ENCODE results near the gene ACSBG1.

The ACSBG1 gene

DNA sequence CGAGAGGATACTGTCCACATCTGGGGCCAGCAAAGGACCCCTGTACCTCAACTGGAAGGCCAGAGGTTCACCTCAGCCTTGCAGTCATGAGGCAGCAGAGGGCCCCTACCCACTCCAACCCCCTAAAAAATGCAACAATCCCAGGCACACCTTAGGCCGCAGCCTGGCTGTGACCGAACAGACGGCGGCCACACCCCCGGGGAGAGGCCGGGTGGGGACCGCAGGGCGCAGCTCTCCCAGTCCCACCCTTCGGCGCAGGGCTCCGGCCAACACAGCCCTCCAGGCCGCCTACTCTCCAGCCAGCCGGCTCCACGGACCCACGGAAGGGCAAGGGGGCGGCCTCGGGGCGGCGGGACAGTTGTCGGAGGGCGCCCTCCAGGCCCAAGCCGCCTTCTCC is 29.5 kb upstream of the ACSBG1 start:
- DNase-seq (ENCODE audit: low spot score), result no peak
- TF ChIP-seq, protein P1, sequence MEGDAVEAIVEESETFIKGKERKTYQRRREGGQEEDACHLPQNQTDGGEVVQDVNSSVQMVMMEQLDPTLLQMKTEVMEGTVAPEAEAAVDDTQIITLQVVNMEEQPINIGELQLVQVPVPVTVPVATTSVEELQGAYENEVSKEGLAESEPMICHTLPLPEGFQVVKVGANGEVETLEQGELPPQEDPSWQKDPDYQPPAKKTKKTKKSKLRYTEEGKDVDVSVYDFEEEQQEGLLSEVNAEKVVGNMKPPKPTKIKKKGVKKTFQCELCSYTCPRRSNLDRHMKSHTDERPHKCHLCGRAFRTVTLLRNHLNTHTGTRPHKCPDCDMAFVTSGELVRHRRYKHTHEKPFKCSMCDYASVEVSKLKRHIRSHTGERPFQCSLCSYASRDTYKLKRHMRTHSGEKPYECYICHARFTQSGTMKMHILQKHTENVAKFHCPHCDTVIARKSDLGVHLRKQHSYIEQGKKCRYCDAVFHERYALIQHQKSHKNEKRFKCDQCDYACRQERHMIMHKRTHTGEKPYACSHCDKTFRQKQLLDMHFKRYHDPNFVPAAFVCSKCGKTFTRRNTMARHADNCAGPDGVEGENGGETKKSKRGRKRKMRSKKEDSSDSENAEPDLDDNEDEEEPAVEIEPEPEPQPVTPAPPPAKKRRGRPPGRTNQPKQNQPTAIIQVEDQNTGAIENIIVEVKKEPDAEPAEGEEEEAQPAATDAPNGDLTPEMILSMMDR (IDR thresholded peaks at IDR 0.05), result no peak
- peak overlapping the region; percentile 6 to 64 for H3K27ac ChIP-seq
- peak overlapping the region; percentile 71 for H3K4me3 ChIP-seq

DNA sequence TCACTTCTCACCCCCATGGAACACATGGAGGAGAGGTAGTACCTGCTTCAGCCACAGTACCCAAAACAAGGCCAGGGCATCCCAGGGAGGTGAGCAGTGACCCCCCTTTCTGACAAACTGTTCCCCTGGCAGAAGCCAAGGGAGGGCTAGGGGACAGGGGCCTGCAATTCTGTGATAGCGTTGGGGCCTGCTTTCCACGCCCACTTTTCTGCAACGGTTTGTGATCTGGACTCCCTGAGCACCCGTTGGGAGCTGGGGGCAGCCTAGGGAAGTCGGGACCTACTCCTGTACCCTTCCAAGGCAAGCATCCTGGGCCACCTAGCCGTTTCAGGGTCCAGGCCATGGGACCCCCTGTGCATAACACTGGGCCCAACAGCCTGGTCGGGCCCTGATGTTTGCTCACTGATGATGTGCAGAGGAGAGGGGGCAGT is 29.0 kb upstream of the ACSBG1 start:
- no peak for DNase-seq (ENCODE audit: low spot score)
- no peak overlapping the region for H3K4me3 ChIP-seq
- no peak overlapping the region for H3K27ac ChIP-seq
- TF ChIP-seq, protein P1 (IDR thresholded peaks at IDR 0.05), result no peak

DNA sequence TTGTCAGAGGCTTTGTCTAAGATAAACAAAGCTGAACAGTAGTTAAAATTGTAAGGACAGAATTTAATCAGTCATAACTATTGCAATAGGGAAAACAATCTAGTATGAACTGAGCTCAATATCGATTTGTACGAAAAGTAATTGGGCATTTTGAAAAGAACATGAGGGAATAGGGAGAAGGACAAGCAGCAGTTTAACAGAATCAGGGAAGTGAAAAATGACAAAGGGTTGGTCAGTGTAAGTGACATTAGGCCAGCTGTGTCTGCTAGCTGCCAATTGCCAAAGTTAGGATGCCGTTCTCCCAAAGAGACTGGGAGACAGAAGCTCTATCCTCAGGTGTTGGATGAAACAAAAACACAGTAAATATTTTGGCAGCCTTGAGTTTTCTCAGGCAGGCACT is 26.7 kb upstream of the ACSBG1 start:
- TF ChIP-seq, protein P1 (IDR thresholded peaks at IDR 0.05), result no peak
- DNase-seq (ENCODE audit: low spot score), result no peak
- H3K27ac ChIP-seq, result no peak overlapping the region
- no peak overlapping the region for H3K4me3 ChIP-seq

DNA sequence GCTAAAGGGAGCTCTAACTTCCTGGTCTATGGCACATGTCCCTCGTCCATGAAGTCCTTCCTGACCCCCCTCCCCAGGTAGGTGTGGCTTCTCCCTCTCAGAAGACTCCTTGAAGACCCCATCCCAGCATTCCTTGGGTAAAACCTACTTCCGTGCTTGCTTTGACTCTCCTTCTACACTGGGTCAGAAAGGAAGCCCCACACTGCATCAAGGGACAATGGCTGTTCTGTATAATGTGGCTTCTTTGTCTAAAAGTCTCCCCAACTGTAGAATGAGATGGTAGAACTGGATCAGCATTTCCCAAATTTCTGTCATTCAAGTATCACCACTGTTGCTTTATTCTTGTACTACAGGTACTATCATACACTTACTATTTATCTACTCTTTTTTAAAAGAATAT is 26.1 kb upstream of the ACSBG1 start:
- Histone ChIP-seq H3K4me3 (no peak overlapping the region), H3K27ac (no peak overlapping the region)
- no peak for DNase-seq (ENCODE audit: low spot score)
- TF ChIP-seq, protein P1 (IDR thresholded peaks at IDR 0.05), result no peak

DNA sequence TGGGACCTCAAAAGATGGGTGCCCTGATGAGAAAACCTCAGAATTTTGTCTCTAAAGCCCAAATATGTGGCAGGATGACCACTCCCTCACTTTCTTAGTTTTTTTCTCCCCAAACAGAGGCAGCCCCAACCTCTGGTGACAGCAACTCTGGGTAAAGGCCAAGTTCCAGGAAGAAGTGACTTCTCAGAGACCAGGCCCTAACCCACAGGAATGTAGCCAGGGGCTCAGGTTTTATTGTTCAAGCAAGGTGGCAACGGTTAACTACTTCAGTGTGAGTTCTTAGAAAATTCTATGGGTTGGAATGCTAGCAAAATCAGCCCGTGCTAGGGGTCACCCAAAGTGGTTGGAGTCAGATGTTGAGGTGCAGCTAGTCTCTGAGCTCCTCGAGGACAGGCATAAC is 24.9 kb upstream of the ACSBG1 start:
- TF ChIP-seq, protein P1 (IDR thresholded peaks at IDR 0.05), result no peak
- DNase-seq (ENCODE audit: low spot score), result no peak
- no peak overlapping the region for H3K4me3 ChIP-seq
- H3K27ac ChIP-seq, result no peak overlapping the region

DNA sequence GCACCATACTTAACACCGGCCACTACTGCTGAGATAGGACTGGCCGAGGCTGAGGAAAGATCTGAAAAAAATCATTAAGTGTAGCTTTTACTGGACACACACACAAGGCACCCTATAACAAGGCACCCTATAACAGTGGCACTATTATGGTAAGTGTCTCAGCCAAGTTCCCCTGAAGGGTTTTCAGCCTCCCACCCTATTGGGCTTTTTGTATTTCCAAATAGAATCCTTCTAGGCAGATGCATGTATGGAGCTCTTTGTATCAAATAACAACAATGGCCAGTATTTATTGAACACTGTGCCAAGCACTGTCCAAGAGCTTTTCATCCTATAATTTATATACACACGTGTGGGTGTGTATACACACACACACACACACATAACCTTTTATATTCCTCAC is 23.3 kb upstream of the ACSBG1 start:
- TF ChIP-seq, protein P1 (IDR thresholded peaks at IDR 0.05), result no peak
- no peak for DNase-seq (ENCODE audit: low spot score)
- no peak overlapping the region for H3K4me3 ChIP-seq
- H3K27ac ChIP-seq, result no peak overlapping the region

DNA sequence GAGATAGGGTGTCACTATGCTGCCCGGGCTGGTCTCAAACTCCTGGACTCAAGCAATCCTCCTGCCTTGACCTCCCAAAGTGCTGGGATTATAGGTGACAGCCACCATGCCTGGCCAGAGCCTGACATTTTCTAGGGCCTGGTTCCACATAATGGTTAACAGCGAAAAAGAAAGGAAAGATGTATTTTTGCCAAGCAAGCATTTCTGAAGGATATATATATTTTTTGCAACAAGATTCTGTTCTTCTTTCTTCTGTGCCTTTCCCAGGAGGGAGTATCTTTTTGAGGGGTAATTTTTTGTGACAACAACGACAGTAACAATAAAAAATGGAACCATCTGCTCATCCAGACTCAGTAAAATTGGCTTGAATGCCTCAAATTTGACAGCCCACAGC is 21.7 kb upstream of the ACSBG1 start:
- TF ChIP-seq, protein P1 (IDR thresholded peaks at IDR 0.05), result no peak
- Histone ChIP-seq H3K4me3 (no peak overlapping the region), H3K27ac (no peak overlapping the region)
- DNase-seq (ENCODE audit: low spot score), result no peak

All from coronary artery (tissue), 2 donors.